H1 (cell line): ENCODE results near the gene STARD3. TPM values are rescaled to one million over a fixed set of nuclear protein-coding genes. Genes with fewer than 3 reads are reported as not detected.

Experiments used
- CTCF ChIA-PET: fragments of 300-600 bp; sonication (Branson Sonifier 250); formaldehyde crosslinking; loops from one replicate; lab custom pipeline; 2021; ENCODE audit not compliant: partially characterized antibody; lab: Charles Lee
- POLR2A ChIA-PET: fragments of 300-600 bp; sonication (Branson Sonifier 250); formaldehyde crosslinking; loops from one replicate; lab custom pipeline; 2021; ENCODE audit warnings: inconsistent platforms; ENCODE audit not compliant: partially characterized antibody; lab: Charles Lee
- DNase-seq, 2 experiments: peaks; one replicate each; pipeline versions ENCODE4 v3.0.0 to v3.0.0-alpha.2; 2010 to 2022; ENCODE audit warnings: low spot score in 2 of 2, low read depth in 1 of 2, mixed read lengths in 1 of 2
- FAIRE-seq: peaks from 2 replicates; lab custom pipeline; 2011; peaks lifted over from hg19 to GRCh38; lab: Jason Lieb, UNC
- H2AFZ ChIP-seq: 2 replicates; pipeline ENCODE4 v1.8.1; 2012; ENCODE audit warnings: low read length, inconsistent platforms
- H2AK5ac ChIP-seq: 2 replicates; pipeline ENCODE4 v1.6.1; 2013; ENCODE audit warnings: low read depth, low read length
- H2BK120ac ChIP-seq: replicated peaks from 2 replicates; pipeline ENCODE3; 2013; ENCODE audit warnings: low read depth, low read length, inconsistent platforms
- H2BK12ac ChIP-seq: 2 replicates; pipeline ENCODE4 v1.6.1; 2013; ENCODE audit warnings: low read depth, low read length
- H2BK15ac ChIP-seq: 2 replicates; pipeline ENCODE4 v1.6.1; 2013; ENCODE audit warnings: low read length
- H2BK20ac ChIP-seq: 2 replicates; pipeline ENCODE4 v1.6.1; 2013; ENCODE audit warnings: low read length
- H2BK5ac ChIP-seq: 2 replicates; pipeline ENCODE4 v1.6.1; 2013; ENCODE audit warnings: low read depth, low read length
- H3K14ac ChIP-seq: 2 replicates; pipeline ENCODE4 v1.6.1; 2013; ENCODE audit warnings: inconsistent platforms; ENCODE audit not compliant: insufficient read length
- H3K18ac ChIP-seq: 2 replicates; pipeline ENCODE4 v1.6.1; 2013; ENCODE audit warnings: low read length; ENCODE audit errors: extremely low read depth
- H3K23ac ChIP-seq: 2 replicates; pipeline ENCODE4 v1.6.1; 2013; ENCODE audit warnings: inconsistent platforms; ENCODE audit not compliant: insufficient read length
- H3K23me2 ChIP-seq: 2 replicates; pipeline ENCODE4 v1.6.1; 2013; ENCODE audit warnings: low read depth, low read length
- H3K27ac ChIP-seq: 2 replicates; pipeline ENCODE4 v1.6.1; 2011; ENCODE audit warnings: low read depth, low read length, inconsistent platforms
- H3K27me3 ChIP-seq, 4 experiments: replicated peaks in 1 of 4; 1 replicate in 1 of 4; 2 replicates in 3 of 4; pipeline versions ENCODE4 v1.6.1 to v1.8.1; 2011 to 2013; ENCODE audit warnings: low read length in 3 of 4, mild to moderate bottlenecking in 3 of 4, inconsistent platforms in 2 of 4, mixed read lengths in 2 of 4, moderate library complexity in 1 of 4; ENCODE audit not compliant: control insufficient read depth in 3 of 4, insufficient read depth in 3 of 4; ENCODE audit errors: extremely low read depth in 1 of 4
- H3K36me3 ChIP-seq, 4 experiments: 2 replicates each; pipeline versions ENCODE4 v1.6.1 to v1.8.1; 2011 to 2013; ENCODE audit warnings: mild to moderate bottlenecking in 4 of 4, low read length in 3 of 4, moderate library complexity in 2 of 4, control low read depth in 1 of 4, inconsistent platforms in 1 of 4; ENCODE audit not compliant: insufficient read depth in 4 of 4, control insufficient read depth in 2 of 4
- H3K4ac ChIP-seq: replicated peaks from 2 replicates; pipeline ENCODE3; 2013; ENCODE audit warnings: low read length, low read depth, mixed read lengths, inconsistent platforms; ENCODE audit not compliant: insufficient read length
- H3K4me1 ChIP-seq, 4 experiments: replicated peaks in 1 of 4; 1 replicate in 1 of 4; 2 replicates in 3 of 4; pipeline versions ENCODE4 v1.6.1 to v1.8.1; 2011 to 2013; ENCODE audit warnings: low read length in 3 of 4, inconsistent platforms in 2 of 4, mixed read lengths in 1 of 4; ENCODE audit not compliant: insufficient read depth in 4 of 4, control insufficient read depth in 3 of 4
- H3K4me2 ChIP-seq, 2 experiments: 2 replicates each; pipeline versions ENCODE4 v1.6.1 to v1.8.1; 2011 to 2013; ENCODE audit warnings: low read depth in 2 of 2, low read length in 2 of 2, control low read depth in 1 of 2, inconsistent platforms in 1 of 2, mild to moderate bottlenecking in 1 of 2; ENCODE audit not compliant: insufficient read depth in 1 of 2
- H3K4me3 ChIP-seq, 4 experiments: fragments of 200-600, 300-600 bp in 1 of 4; sonication (generic), shearing (Covaris generic), sonication (Bioruptor Twin) in 1 of 4; 2 replicates each; pipeline versions ENCODE4 v1.5.1 to v1.8.1; 2011 to 2016; ENCODE audit warnings: low read length in 4 of 4, low read depth in 3 of 4, control low read depth in 2 of 4, inconsistent platforms in 2 of 4, mild to moderate bottlenecking in 2 of 4, mixed read lengths in 1 of 4, moderate library complexity in 1 of 4; ENCODE audit not compliant: insufficient read depth in 2 of 4; ENCODE audit errors: extremely low read depth in 1 of 4
- H3K56ac ChIP-seq: replicated peaks from 2 replicates; pipeline ENCODE3; 2013; ENCODE audit warnings: low read depth, mild to moderate bottlenecking, mixed read lengths, low read length, inconsistent platforms; ENCODE audit not compliant: insufficient read length
- H3K79me1 ChIP-seq: 2 replicates; pipeline ENCODE4 v1.6.1; 2013; ENCODE audit warnings: low read depth, low read length, control low read depth
- H3K79me2 ChIP-seq, 2 experiments: 2 replicates each; pipeline versions ENCODE4 v1.6.1 to v1.8.1; 2012 to 2013; ENCODE audit warnings: low read length in 2 of 2, mild to moderate bottlenecking in 2 of 2, inconsistent platforms in 1 of 2; ENCODE audit not compliant: insufficient read depth in 2 of 2, control insufficient read depth in 1 of 2
- H3K9ac ChIP-seq, 4 experiments: replicated peaks in 1 of 4; 1 replicate in 1 of 4; 2 replicates in 3 of 4; pipeline versions ENCODE4 v1.6.1 to v1.8.1; 2011 to 2013; ENCODE audit warnings: low read depth in 3 of 4, low read length in 3 of 4, control low read depth in 2 of 4, mild to moderate bottlenecking in 2 of 4, moderate library complexity in 2 of 4, inconsistent platforms in 1 of 4; ENCODE audit errors: extremely low read depth in 1 of 4
- H3K9me3 ChIP-seq, 2 experiments: 2 replicates each; pipeline versions ENCODE4 v1.6.1 to v1.8.1; 2012 to 2013; ENCODE audit warnings: mild to moderate bottlenecking in 2 of 2, moderate library complexity in 2 of 2, control low read depth in 1 of 2, inconsistent platforms in 1 of 2, low read depth in 1 of 2, low read length in 1 of 2, mixed read lengths in 1 of 2; ENCODE audit not compliant: insufficient read depth in 2 of 2
- H4K20me1 ChIP-seq, 2 experiments: replicated peaks in 1 of 2; 2 replicates each; pipeline versions ENCODE3 to v1.8.1; 2011 to 2013; ENCODE audit warnings: inconsistent platforms in 2 of 2, low read length in 2 of 2, mild to moderate bottlenecking in 1 of 2; ENCODE audit not compliant: insufficient read depth in 2 of 2, control insufficient read depth in 1 of 2
- H4K5ac ChIP-seq: 2 replicates; pipeline ENCODE4 v1.6.1; 2013; ENCODE audit warnings: low read length, low read depth, mixed read lengths, inconsistent platforms; ENCODE audit not compliant: insufficient read length
- H4K8ac ChIP-seq: 2 replicates; pipeline ENCODE4 v1.8.0; 2013; ENCODE audit warnings: mild to moderate bottlenecking, moderate library complexity, low read length, inconsistent platforms; ENCODE audit not compliant: insufficient read depth; ENCODE audit errors: extremely low read depth
- H4K91ac ChIP-seq: replicated peaks from 2 replicates; pipeline ENCODE3; 2013; ENCODE audit warnings: low read length, mixed read lengths, inconsistent platforms; ENCODE audit not compliant: insufficient read length
- BRCA1 ChIP-seq: IDR thresholded peaks from 2 replicates; pipeline ENCODE4 v1.6.1; 2012; ENCODE audit warnings: low read depth, low read length, improper control_type of control experiment
- CBX8 ChIP-seq: fragments of 300-800, 300-1000 bp; sonication (generic); IDR thresholded peaks from 2 replicates; pipeline ENCODE4 v1.7.1; 2016; ENCODE audit warnings: low read depth, low read length, borderline replicate concordance
- RNF2 ChIP-seq: fragments of 200-900, 300-1000 bp; sonication (generic); IDR thresholded peaks from 2 replicates; pipeline ENCODE4 v1.7.1; 2016; ENCODE audit warnings: borderline replicate concordance, low read depth, mild to moderate bottlenecking, antibody characterized with exemption, low read length; ENCODE audit not compliant: poor library complexity, severe bottlenecking; ENCODE audit errors: missing control alignments
- WGBS, 2 experiments: shearing (Covaris generic) in 1 of 2; methylation state at CpG; one replicate each; pipeline versions ENCODE4 v1.1.6 to v1.1.7; 2013 to 2015; ENCODE audit warnings: low lambda C conversion rate in 2 of 2, mixed read lengths in 2 of 2, inconsistent platforms in 1 of 2, low coverage in 1 of 2, missing lambda C conversion rate in 1 of 2; ENCODE audit not compliant: insufficient replicate concordance in 2 of 2, insufficient coverage in 1 of 2, insufficient read length in 1 of 2; ENCODE audit errors: extremely low coverage in 1 of 2, missing lambda C conversion rate in 1 of 2; 5-methylcytosine and 5-hydroxymethylcytosine counted together
- polyA plus RNA-seq, 7 experiments: library from polyadenylated mRNA; depleted of rRNA in 3 of 7; stranded (reverse) in 5 of 7; unstranded in 2 of 7; fragments of >200 nt in 5 of 7; fragments of 200-250 nt in 2 of 7; gene quantifications; 1 replicate in 5 of 7; 2 replicates in 1 of 7; 4 replicates in 1 of 7; pipeline versions ENCODE4 v1.2.1 to v1.2.3, GENCODE V29; 2011 to 2013; ENCODE audit warnings: missing spikeins in 2 of 7, mixed read lengths in 2 of 7
- total RNA-seq: library from RNA; stranded (reverse); fragmentation: NEBNext Ultra II Directional; extraction: Animal tissue kit (Norgen Biotek cat#: 25700); gene quantifications from 2 replicates; pipeline ENCODE4 v1.2.1, GENCODE V29; 2021

Gene STARD3
- total and polyA plus RNA-seq, 2 of the 8 experiments (the other 6 are each of a cell fraction or from before 2014, with no cell fraction given) = 47.6 to 80.3 TPM

DNA sequence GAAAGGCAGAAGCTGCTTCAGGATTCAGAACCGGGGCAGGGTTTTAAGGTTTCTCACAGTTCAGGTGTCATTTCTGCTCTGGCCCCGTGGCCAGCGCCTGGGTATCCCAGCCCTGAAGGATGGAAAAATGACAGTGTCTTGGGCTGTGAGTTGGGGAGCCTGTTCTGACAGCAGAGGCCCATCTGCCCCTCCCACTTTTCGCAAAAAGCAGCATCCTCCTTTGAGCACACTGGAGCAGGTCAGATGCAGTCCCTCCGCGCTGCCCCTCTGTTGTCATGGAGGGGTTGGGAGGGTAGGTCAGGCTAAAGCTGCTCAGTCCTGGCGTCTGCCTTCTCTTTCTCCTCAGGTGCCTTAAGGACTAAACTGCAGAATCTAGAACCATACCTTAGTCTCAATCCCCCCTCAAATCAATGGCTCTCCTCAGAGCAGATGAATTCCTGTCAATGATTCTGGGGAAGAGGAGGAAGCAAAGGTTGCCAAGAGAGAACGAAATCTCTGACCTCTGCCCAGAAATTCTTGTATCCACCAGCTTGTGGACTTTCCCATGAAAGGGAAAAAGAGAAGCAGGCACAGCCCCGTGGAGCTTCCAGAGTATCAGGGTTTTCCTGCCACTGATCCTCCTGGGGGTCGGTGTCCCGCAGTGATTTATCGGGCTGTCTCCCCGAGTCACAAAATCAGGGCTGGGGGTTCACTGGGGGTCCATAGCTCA, 36.5 kb upstream of the STARD3 start:
- TF ChIP-seq RNF2 (peak; percentile 61), BRCA1 (no peak), CBX8 (peak; percentile 84; the same call in 1 of the 2 replicates)
- Histone ChIP-seq H3K14ac (no peak overlapping the region), H4K91ac (no peak overlapping the region), H3K18ac (no peak overlapping the region; the same call in 1 of the 2 replicates), H3K27me3 (peaks cover 86 to 100% (median 98%) of the 10 kb centered on the region in 4 experiments), H3K23ac (no peak overlapping the region), H3K23me2 (peaks cover 4% of the 10 kb centered on the region; the same call in 1 of the 2 replicates), H3K27ac (no peak overlapping the region), H2AK5ac (no peak overlapping the region), H2BK120ac (no peak overlapping the region), H4K8ac (no peak overlapping the region), H3K4me2 (peak overlapping the region; percentile 61 to 68), H2AFZ (no peak overlapping the region), H3K9ac (no peak overlapping the region), H3K79me2 (no peaks in the 10 kb centered on the region), H2BK15ac (no peak overlapping the region), H4K5ac (no peak overlapping the region), H3K9me3 (no peaks in the 10 kb centered on the region), H3K4me3 (peak overlapping the region in 1 of 4 experiments; percentile 38; a peak in 1 of 8 replicates), H2BK20ac (no peak overlapping the region), H3K36me3 (peaks cover 0 to 2% (median 0%) of the 10 kb centered on the region in 4 experiments; a peak in 1 of 8 replicates), H2BK5ac (no peak overlapping the region), H2BK12ac (peak overlapping the region; percentile 42; the same call in 1 of the 2 replicates), H3K56ac (no peak overlapping the region), H3K79me1 (no peaks in the 10 kb centered on the region), H4K20me1 (peaks cover 6 to 21% of the 10 kb centered on the region in 2 experiments), H3K4me1 (peaks cover 5 to 53% (median 31%) of the 10 kb centered on the region in 4 experiments), H3K4ac (no peak overlapping the region)
- WGBS, 2 experiments = 7% methylated on average over 13 of the region's 13 CpGs; no CpG with 5 or more reads in 1 of the 2 experiments
- CTCF ChIA-PET = interaction anchor here (0.8 to 10.7 kb wide), 9 partner anchors 11 to 65 kb away, joined by 3 to 140 read pairs (median 6); partner anchors contain the start of genes PPP1R1B and TCAP
- DNase-seq (peak in 1 of 2 experiments; percentile 56), FAIRE-seq (no peak)
- POLR2A ChIA-PET = interaction anchor here (1.2 to 1.7 kb wide), 7 partner anchors 17 to 129 kb away, joined by 3 to 5 read pairs (median 4); partner anchors contain the start of gene PPP1R1B
